NCI-H446 (cell line): ENCODE measurements around the gene AGPAT1.
A peak's percentile ranks its signal among the peaks of the same experiment; 100 is the strongest.
"Not testable (repeated sequence)": the region's sequence is repeated elsewhere in the genome, so short reads cannot be mapped to it uniquely, and the experiment has no call there.

Experiments
- DNase-seq, 2 experiments: peaks; one replicate each; lab custom pipeline; 2025; lab: John Stamatoyannopoulos, UW

AGPAT1 gene

DNA sequence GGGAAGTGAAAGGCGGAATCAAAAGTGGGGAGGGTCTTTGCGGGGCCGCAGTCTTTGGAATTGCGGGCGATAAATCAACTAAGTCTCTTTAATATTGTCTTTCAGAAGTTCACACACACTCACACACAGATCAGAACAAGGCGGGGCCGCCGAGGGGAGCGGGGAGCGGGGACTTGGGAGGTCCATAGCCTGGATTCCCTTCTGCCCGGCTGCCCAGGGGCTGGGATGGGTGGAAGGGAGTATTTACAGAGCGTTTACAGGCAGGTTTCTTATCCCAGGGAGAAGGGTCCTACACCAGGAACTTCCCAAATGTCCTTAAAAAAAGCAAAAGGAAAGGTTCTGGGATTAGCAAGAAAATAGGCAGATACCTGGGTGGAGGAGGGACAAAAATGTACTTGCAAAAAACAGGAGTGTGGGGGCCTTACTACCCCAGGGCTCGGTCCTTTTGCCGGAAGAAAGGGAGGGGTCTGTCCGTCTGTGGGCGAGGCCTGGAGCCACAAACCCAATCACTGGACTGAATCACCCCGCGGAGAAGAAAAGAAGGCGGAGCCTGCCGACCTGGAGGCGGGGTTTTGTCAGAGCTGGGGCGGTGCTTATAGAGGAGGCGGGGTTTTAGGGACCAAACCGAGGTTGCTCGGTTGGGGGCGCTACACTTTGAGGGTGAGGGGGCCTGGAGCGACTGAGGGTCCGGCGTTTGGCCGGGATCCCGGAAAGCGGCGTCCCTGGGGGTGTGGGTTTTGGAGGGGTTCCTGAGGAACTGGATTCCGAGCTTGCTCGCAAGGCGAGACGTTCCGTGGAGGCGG is 27.4 kb downstream of the AGPAT1 start:
- DNase-seq, result no peak

DNA sequence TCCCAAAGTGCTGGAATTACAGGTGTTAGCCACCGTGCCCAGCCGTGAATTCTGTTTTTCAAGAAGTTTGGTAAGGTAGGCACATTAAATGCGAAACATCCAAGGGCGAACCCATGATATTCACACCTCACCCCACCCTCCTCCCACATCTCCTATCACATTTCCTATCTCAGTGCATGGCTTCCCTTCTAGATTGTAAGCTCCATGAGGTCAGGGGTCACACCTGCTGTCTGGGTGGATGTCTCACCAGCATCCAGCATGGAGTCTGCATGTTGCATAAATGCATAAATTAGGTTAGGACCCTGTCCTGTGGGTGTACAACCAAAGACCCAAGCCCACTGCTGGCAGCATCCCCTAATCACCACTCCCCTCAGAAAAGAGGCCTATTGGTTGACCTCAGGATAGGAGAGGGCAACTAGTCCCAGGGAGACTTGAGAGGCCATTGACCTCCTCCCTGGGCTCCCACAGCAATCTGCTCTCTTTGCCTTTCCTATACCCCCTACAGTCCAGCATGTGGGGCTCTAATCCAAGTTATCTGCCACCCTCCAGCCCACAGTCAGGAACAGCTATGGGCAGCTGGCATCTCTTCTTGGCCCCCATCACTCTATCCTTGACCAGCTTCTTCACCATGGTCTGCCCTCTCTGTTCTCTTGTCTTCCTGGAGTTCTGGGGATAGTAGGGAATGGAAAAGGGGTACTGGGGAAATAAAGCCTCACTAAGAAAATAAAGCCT is 28.3 kb downstream of the AGPAT1 start:
- no peak for DNase-seq

DNA sequence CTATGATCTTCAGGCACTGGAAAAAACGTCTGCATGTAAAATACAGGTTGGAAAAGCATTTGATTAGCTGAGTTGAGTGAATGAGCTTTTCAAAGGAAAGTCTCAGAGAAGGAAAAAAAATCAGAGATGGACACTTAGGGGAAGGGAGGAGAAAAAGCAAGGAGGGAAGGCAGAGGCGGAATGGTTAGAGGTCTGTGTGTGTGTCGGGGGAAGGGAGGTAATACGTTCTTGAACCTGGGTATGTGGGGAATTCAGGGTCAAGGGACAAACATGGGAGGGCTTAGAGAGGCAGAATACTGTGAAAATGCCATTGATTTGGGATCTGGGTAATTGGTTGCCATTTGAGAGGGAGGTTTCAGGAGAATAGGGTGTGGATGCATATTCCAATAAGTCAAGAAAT is 29.2 kb downstream of the AGPAT1 start:
- DNase-seq, result no peak

DNA sequence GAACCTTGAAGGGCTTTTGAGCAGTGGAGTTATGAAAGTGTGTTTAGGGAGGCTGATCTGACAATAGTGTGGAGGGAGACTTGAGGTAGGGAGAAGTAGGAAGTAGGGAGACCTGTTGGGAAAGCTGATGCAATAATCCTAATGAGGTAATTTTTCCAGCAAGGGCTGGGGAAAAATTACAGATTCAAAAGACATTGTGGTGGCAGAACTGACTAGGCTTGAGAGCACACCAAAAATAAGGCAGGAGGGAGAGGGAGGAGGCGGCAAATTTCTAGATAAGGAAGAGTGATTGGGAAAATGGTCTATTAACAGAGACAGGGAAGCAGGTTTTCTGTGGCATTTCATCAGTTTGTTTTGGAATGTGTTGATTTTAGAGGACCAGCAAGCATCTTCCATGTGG is 29.6 kb downstream of the AGPAT1 start:
- no peak for DNase-seq

DNA sequence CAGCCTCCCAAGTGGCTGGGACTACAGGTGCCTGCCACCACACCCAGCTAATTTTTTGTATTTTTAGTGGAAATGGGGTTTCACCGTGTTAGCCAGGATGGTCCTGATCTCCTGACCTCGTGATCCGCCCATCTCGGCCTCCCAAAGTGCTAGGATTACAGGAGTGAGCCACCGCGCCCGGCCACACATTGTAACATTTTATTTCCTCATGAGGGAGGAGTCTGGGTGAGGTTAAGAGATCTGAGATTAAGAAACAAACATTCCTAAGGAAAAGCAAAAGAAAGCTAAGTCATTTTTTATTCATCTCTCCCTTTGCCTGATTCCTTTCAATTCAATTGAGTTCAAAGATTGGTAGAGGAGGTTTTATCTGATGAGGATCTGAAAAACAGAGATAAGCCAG is 31.6 kb downstream of the AGPAT1 start:
- DNase-seq, result not testable (repeated sequence)

DNA sequence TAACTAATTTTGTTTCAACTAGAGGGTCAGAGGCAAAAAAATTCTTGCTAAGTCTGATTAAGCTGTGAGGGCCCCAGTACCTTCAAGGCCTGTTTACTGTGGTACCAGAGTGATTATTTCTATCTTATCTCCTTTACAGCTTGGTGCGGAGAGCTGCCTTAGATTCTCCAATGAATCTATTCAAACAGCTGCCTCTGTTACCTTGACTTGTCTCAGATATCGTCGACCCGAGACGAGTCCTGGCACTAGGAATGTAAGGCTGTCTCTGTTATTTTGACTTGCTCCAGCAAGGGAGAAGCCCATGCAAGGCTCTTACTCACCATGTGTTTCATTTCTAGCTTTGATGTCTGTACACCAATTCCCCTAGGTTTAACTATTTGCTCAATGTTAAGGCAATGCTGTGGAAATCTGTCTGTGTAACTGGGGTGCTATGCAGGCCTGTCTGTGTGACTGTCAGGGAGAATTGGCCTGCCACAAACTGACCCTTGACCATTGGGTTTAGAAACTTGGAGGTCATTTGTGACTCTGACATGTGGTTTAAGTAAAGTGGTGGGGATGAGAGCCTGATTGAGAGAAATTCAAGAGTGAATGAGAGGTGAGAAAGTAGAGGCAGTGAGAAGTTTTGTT is 35.4 kb downstream of the AGPAT1 start:
- no peak for DNase-seq

DNA sequence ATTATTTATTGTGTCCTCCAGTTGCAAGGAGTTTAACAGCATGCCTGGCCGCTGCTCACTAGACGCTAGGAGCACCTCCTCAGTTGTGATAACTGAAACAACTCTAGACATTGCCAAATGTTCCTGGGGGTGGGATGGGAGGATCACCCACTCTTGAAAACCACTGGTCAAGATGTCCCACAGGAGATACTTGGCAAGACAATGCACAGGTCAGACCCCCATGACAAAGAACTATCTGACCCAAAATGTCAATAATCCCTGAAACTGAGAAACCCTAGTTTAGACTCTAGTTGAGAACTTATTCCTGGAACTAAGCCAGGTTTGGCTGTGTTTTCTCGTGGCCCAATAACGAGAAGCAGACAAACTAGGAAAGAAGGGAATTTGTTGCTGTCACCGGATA is 36.3 kb downstream of the AGPAT1 start:
- DNase-seq, result no peak

DNA sequence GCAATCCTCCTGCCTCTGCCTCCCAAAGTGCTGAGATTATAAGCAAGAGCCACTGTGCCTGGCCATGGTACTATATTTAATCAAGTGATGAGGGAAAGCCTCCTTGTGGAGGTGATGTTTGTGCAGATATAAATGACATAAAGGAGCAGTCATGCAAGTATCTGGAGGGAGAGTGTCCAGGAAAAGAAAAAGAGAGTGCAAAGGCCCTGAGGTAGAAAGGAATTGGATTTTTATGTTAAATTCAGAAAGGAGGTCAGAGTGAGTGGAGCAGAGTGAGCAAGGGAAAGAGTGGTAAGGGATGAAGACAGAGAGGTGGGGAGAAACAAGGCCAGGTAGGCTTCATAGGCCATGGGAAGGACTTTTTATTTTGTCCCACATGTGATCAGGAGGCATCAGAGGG is 38.4 kb downstream of the AGPAT1 start:
- no peak for DNase-seq

DNA sequence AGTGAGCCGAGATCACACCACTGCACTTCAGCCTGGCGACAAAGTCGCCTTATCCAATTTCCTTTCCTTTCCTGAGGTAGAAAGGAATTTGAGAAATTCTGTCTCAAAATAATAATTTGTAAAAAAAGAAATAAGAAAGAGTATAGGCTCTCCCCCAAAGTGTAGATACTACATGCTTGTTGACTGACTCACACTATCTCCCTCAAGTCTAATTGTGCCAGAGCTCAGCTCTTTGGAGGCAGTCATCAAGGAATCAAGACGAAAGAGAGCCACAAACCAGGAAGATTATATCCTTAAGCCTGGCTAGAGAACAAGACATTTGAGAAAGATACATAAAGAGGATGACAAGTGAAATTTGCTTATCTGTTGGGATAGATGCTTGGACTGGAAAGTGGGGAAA is 42.1 kb downstream of the AGPAT1 start:
- DNase-seq, result no peak

DNA sequence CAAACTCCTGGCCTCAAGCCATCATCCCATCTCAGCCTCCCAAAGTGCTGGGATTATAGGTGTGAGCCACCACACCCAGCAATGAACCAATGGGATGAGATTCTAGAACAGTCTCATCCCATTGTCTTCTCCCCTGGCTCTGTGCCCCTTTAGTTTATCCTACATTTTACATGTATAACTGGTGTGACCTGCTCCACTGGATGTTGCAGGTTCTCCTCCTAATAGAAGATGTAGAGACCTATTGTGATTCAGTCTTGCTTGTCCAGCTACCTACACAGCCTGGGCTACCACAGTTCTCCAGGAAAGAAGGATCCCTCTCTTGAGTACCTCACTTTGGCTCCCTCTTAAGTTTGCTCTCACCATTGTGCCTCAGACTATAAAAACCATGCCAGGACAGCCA is 43.8 kb downstream of the AGPAT1 start:
- no peak for DNase-seq

DNA sequence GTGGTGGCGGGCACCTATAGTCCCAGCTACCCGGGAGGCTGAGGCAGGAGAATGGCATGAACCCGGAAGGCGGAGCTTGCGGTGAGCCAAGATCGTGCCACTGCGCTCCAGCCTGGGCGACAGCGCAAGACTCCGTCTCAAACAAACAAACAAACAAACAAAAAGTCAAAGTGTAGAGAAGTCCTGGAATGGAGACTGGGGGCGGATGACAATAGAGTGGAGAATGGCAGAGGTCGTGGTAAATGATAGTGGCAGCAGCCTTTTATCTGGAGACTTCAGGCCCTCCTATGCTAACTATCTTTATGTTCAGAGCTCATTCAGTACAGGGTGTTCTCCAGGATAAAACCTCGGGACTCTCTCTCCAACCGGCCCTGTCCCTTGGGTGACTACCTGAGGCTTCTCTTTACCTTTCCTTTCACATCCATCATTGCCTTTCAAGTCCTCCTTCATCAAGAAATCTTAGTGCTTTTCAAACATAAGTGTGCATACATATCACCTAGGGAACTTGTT is 44.4 kb downstream of the AGPAT1 start:
- DNase-seq, result no peak

DNA sequence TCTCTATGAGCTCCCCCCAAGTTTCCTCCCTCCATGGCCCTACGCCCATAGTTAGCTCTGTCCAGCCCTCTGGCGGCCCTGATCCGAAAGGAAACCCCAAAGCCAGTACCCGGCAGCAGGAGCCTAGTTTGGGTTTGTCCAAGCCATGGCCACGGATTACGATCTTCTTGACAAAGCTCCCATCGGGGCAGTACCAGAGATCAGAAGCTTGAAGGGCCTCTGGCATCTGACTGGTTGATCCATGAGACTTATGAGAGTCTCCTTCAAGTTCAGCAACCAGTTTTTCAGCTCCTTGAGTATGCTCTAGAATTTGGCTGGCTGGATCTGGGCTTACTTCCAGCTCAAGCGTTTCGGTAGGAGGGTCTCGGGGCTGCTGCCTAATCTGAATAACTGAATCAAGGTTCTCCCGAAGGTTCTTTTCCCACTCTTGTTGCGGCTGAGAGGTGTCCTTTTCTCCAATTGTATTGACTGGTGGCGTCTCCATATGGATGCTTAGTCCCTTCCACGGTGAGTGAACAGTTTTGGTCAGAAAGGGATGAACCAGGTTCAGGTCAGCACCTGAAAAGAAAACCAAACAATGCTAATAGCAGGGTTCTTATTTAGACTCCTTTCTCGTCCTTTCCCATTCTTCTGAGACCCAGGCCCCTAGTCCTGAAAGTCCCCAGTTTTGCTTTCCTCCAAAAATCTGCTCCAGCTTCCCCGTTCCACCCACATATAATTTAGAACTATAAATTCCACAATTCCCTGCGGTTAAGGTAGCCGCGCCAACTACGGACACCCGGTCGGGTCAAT is 46.4 kb downstream of the AGPAT1 start:
- DNase-seq, result no peak

DNA sequence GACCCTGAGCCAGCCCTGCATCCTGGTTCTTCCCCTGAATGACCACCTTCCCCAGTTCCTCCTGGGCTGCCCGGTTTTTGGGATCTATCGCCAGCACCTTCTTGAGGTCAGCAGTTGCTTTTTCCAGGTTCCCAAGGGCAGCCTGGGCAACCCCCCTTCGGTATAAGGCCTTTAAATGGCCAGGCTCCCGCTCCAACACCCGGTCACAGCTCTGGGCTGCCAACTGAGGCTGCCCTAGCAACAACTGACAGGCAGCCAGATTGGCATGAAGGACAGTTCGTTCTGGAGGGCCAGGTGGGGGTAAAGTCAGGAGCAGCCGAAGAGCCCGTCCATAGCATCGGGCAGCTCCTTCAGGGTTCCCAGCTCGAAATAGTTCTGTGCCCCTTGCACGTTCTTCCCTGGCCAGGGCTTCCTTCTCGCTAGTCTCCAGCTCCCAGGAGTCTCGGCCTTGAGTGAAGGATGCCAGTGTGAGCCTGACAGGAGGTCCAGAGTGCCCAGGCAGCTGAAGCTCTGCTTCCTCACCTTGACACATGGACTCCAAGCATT is 47.1 kb downstream of the AGPAT1 start:
- DNase-seq, result no peak

DNA sequence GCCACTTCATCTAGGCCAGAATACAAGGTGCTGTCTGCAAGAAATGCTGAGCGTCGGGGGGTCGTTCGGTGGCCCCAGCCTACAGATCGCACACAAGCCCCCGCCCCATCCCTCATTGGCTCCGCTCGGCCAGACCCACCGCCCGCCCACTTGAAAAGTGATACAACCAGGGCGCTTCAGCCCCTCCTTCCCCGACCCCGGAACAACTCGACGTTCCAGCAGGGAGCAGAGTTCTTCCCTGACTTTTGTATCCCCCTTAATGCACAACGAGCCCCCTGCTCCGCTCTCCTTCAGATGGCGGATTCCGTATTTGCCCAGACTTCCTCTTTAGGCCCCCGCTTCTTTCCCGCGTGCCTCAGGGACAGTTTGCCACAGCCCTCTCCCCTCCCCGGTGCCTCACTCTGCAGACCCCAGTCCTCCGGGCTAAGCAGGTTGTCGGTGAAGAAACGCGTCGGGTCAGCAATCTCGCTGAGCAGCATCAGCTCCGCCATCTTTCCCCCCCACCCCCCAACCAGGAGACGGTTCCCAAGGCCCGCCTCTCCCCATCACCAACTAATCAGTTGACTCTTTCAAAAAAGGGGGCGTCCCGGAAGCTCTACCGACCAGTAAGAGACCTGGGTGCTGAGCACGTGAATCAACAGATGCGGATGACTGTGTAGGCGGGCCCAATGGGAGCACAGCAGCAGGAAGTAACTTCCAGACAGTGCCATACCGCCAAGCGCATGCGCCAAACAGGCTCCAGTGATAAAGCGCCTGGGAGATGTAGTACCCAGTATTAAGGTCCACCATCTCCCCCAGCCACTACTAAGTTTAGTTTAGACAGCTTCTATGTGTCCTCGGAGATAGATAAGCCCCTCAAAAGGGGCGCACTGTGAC is 47.9 kb downstream of the AGPAT1 start, which contains the start of gene ATF6B:
TSS of gene ATF6B (minus strand) at position 530 of the 876 bp plus-strand sequence. CDS start at position 491, 39 bp downstream.
- DNase-seq, result peak; percentile 96 to 98

DNA sequence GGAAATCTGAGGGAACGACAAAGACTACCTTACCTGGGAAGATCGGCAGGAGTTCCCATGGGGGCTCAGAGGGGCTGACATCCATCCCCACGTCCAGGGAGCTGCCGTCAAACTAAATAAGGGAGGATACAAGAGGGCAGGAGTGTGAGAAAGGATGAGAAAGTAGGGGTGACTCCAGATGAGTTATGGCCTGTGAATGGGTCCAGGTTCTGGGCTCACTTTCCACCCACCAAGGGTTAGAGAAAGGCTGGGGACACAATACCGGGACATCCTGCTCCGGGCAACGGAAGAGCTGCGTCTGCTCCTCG is 48.5 kb downstream of the AGPAT1 start:
- DNase-seq, result no peak

DNA sequence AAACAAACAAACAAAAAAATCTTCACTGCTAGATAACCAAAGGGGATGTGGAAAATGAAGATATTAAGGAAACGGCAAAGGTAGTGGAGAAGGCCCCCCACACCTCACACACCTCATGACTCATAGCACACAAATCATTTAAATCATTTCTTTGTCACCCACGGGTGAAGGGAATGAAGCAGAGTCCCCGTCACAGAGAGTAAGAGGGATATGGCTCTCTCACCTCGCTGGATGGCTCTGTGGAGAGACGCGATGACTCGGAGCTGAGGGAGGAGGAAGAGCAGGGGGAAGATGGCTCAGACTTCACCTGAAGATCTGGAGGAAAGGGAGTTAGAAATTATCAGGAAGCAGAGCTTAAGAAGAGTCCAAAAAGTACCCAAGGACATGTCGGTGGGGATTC is 49.0 kb downstream of the AGPAT1 start:
- DNase-seq, result no peak

DNA sequence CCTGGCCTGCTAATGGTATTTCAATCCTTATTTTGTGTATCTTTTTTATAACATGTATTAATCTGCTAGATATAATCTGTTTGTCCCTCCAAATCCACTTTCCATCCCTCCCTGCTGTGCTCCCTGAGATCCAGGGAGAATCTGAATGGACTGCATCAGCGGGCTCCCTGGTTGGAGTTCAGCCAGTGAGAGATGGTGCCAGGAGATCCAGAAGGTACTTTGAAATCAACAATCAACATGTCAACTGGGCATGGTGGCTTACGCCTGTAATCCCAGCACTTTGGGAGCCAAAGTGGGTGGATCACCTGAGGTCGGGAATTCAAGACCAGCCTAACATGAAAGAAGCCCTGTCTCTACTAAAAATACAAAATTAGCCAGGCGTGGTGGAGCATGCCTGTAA is 52.2 kb downstream of the AGPAT1 start:
- no peak for DNase-seq

DNA sequence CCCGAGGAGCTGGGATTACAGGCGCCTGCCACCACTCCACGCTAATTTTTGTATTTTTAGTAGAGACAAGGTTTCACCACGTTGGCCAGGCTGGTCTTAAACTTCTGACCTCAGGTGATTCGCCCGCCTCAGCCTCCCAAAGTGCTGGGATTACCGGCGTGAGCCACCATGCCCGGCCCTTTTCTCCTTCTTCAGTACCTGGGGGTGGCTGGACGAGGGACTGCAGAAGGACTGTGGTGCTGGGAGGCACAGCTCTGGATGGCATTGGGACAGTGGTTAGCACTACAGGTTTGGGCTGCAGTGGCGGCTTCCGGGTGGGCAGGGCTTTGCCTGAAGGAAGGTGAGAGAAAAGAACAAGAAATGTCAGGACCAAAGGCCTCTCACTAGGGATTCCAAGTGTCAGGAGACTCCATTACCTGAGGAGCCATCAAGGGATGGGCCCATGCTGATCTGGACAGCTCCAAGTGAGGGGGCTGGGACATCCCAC is 55.3 kb downstream of the AGPAT1 start:
- DNase-seq, result no peak

DNA sequence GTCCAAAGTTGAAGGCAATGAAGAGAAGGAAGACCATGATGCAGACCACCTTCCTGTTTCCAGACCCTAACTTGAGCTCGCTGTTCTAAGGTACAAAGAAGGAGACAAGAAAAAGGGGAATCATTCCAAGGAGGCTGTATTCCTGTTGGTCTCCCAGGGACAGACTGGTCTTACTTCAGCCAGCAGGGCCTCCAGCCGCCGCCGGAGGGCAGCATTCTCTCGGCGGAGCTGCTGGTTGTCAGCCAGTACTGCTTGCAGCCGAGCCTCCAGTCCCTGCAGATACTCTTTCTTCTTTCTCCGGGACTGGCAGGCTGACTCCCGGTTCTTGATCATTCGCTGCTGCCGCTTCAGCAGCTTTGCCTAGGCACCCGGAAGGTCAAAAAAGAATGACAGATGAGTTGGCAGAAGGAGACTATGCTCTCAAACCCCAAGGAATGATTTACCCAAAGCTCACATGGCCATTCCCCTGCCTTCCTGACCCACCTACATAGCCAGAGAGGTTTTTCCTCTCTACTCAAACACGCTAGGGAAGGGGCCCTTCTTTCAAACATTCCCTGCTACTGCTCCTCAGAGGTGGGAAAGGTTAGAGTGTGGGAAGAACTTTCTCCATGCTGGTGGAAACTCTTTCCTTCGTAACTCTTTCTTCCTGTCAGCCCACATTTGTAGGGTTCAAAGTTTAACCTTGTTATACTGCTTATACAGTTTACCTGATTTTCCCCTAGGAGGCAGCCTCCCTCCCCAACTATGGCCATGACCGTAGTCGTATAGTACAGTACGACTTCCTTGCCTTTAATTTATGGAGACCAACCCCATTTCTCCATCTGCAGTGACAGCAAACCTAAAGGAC is 56.9 kb downstream of the AGPAT1 start:
- DNase-seq, result peak; percentile 35 to 72
